Measurements from ENCODE around the gene GPR18. TPM values are rescaled to one million over a fixed set of nuclear protein-coding genes. Genes with fewer than 3 reads are reported as not detected.

GPR18 gene
- polyA plus RNA-seq, 1 donor (not counting 4 experiments of a cell fraction or from before 2014, with no cell fraction given) = not detected

- TF ChIP-seq CTCF (optimal IDR thresholded peaks at IDR 0.05 in 1 of 3, IDR thresholded peaks at IDR 0.05 in 1 of 3, conservative IDR thresholded peaks at IDR 0.05 in 1 of 3; ENCODE audit: extremely low read depth in 1 of 3, insufficient read depth in 2 of 3, low read length in 3 of 3) (no peak), EZH2 (IDR thresholded peaks at IDR 0.05; ENCODE audit: low read length) (no peak)
- FAIRE-seq = no peak
Observed at GRCh38 chr13:99287551-99287950, 29.4 kb upstream of the GPR18 start.

DNA sequence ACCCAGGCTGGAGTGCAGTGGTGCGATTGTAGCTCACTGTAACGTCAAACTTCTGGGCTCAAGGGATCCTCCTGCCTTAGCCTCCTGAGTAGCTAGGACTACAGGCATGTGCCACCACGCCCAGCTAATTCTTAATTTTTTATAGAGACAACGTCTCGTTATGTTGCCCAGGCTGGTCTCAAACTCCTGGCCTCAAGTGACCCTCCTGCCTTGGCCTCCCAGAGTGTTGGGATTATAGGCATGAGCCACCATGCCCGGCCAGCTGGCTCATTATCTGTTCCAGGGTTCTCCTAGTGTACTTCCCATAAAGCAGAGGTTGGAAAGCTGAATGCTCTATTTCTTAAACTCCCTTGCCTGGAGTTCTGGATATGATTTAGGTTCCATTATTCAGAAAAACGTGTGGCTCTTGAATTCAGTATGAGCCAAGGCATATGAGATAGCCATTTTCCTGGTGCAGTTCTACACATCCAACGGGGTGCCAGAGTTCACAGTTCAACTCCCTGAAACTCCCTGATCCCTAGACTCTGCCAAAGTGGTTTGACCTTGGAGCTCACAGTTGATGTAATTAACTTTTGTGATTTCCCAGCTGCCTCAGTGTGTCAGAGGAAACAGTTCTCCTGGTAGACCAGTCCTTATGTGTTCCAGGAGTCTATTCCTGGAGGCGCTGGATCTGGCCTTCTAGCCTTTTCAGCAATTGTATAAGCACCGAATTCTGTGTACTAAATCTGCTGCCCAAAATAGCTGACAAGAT, 27.4 kb upstream of the GPR18 start:
- Histone ChIP-seq H3K9me3 (ENCODE audit: control insufficient read depth, low read depth, low read length) (no peaks in the 10 kb centered on the region), H3K27me3 (ENCODE audit: control insufficient read depth, extremely low read depth, insufficient read depth, low read length) (no peaks in the 10 kb centered on the region), H3K9me1 (ENCODE audit: control insufficient read depth, extremely low read depth, insufficient read depth, low read length) (no peaks in the 10 kb centered on the region), H3K9ac (ENCODE audit: control insufficient read depth, extremely low read depth, insufficient read depth, low read length) (no peak overlapping the region), H3K79me2 (ENCODE audit: control insufficient read depth, insufficient read depth, low read length) (no peaks in the 10 kb centered on the region), H3K4me2 (ENCODE audit: control insufficient read depth, extremely low read depth, insufficient read depth, low read depth, low read length) (no peak overlapping the region), H3K4me1 (ENCODE audit: control insufficient read depth, extremely low read depth, insufficient read depth, low read length) (peaks cover 13% of the 10 kb centered on the region), H4K20me1 (ENCODE audit: control insufficient read depth, extremely low read depth, insufficient read depth, low read length) (peaks cover 3% of the 10 kb centered on the region), H2AFZ (ENCODE audit: control insufficient read depth, low read length) (no peak overlapping the region), H3K27ac (ENCODE audit: control insufficient read depth, insufficient read depth, low read length) (no peak overlapping the region), H3K4me3 (ENCODE audit: control insufficient read depth in 2 of 3, extremely low read depth in 1 of 3, insufficient read depth in 2 of 3, low read depth in 1 of 3, low read length in 3 of 3) (no peak overlapping the region), H3K36me3 (ENCODE audit: control insufficient read depth in 2 of 2, extremely low read depth in 1 of 2, insufficient read depth in 2 of 2, low read length in 2 of 2) (peaks cover 0 to 5% of the 10 kb centered on the region in 2 experiments)
- dilution Hi-C loops (cut with MboI; ENCODE audit: extremely low pct_ligation_motif_present, low sequenced_read_pairs) = no loop called here
- DNase-seq (ENCODE audit: low read depth, low spot score) (no peak), FAIRE-seq (no peak)
- TF ChIP-seq CTCF (optimal IDR thresholded peaks at IDR 0.05 in 1 of 3, IDR thresholded peaks at IDR 0.05 in 1 of 3, conservative IDR thresholded peaks at IDR 0.05 in 1 of 3; ENCODE audit: extremely low read depth in 1 of 3, insufficient read depth in 2 of 3, low read length in 3 of 3) (no peak), EZH2 (IDR thresholded peaks at IDR 0.05; ENCODE audit: low read length) (no peak)

More at GRCh38 chr13:99287551-99287950, 29.4 kb upstream of the GPR18 start:
- H4K20me1 ChIP-seq (ENCODE audit: control insufficient read depth, extremely low read depth, insufficient read depth, low read length) = peaks cover 3% of the 10 kb centered on the region
- peaks cover 0 to 2% of the 10 kb centered on the region in 2 experiments for H3K36me3 ChIP-seq (ENCODE audit: control insufficient read depth in 2 of 2, extremely low read depth in 1 of 2, insufficient read depth in 2 of 2, low read length in 2 of 2)
- no peak overlapping the region for H2AFZ ChIP-seq (ENCODE audit: control insufficient read depth, low read length)
- no peak overlapping the region for H3K27ac ChIP-seq (ENCODE audit: control insufficient read depth, insufficient read depth, low read length)
- H3K9me1 ChIP-seq (ENCODE audit: control insufficient read depth, extremely low read depth, insufficient read depth, low read length) = no peaks in the 10 kb centered on the region
- no peak overlapping the region for H3K4me3 ChIP-seq (ENCODE audit: control insufficient read depth in 2 of 3, extremely low read depth in 1 of 3, insufficient read depth in 2 of 3, low read depth in 1 of 3, low read length in 3 of 3)
- no peaks in the 10 kb centered on the region for H3K79me2 ChIP-seq (ENCODE audit: control insufficient read depth, insufficient read depth, low read length)
- no peak overlapping the region for H3K4me2 ChIP-seq (ENCODE audit: control insufficient read depth, extremely low read depth, insufficient read depth, low read depth, low read length)
- no peak overlapping the region for H3K9ac ChIP-seq (ENCODE audit: control insufficient read depth, extremely low read depth, insufficient read depth, low read length)
- H3K9me3 ChIP-seq (ENCODE audit: control insufficient read depth, low read depth, low read length) = no peaks in the 10 kb centered on the region
- DNase-seq (ENCODE audit: low read depth, low spot score) = no peak
- H3K27me3 ChIP-seq (ENCODE audit: control insufficient read depth, extremely low read depth, insufficient read depth, low read length) = no peaks in the 10 kb centered on the region
- peaks cover 13% of the 10 kb centered on the region for H3K4me1 ChIP-seq (ENCODE audit: control insufficient read depth, extremely low read depth, insufficient read depth, low read length)
- dilution Hi-C loops (cut with MboI; ENCODE audit: extremely low pct_ligation_motif_present, low sequenced_read_pairs) = no loop called here

Measured in keratinocyte (primary cell).